K562 treated with DMSO at 1 percent for 24 hours (cell line): ENCODE data around the gene IFNG-AS1. TPM values are rescaled to one million over a fixed set of nuclear protein-coding genes. Genes with fewer than 3 reads are reported as not detected.

ENCODE experiments used
- total RNA-seq: library from RNA; unstranded; fragments of 300-600 nt; gene quantifications from 2 replicates; pipeline ENCODE4 v1.2.3, GENCODE V29; 2022; ENCODE audit warnings: low read depth; ENCODE audit not compliant: insufficient read depth

The IFNG-AS1 gene
- total RNA-seq = not detected in 2 replicates

DNA sequence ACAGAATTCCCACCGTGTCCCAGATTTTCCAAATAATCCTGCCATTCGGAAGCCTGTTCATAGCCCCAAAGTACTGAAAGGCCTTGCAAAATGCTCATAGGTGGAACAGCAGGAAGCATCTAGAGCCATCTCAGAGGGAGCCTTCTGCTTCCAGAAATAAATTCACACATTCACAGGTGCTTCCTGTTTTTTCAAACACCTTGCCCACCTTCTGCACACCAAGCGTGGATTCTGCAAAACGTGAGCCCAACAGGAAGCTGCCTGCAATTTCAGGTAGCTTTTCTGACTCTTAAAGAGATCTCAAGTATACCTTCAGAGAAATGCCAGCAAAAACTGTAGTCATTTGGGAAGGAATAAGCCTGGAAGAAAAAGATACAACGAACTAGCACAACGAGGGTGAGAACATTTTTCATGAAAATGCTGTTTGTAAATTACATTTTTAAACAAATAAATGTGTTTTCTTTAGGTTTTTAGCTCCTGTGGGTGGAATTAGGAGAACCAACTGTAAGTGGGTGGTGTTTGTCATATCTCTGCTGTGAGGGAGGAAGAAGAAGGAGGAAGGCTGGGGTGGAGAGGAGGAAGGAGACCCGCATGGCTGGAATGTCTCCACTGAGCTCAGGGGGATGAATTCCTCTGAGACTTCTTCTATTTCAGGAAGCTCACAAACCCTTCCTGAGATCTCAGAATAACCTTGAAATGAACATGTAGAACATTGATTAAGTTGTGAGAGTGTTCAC is at the start of gene IFNG-AS1:
Gene IFNG-AS1, plus strand, starts transcription at position 264 of the 737 bp plus-strand sequence.

Other genes with a start within 250 kb of the IFNG-AS1 start
- not detected in 2 replicates for gene IFNG, start 170.3 kb downstream of the IFNG-AS1 start, total RNA-seq
- gene IL26, start 236.4 kb downstream of the IFNG-AS1 start, total RNA-seq = not detected in 2 replicates